ENCODE data around the gene ALMS1.
A peak's percentile ranks its signal among the peaks of the same experiment; 100 is the strongest.
"Not testable (repeated sequence)": the region's sequence is repeated elsewhere in the genome, so short reads cannot be mapped to it uniquely, and the experiment has no call there.

The ALMS1 gene

GRCh38 chr2:73630662-73631266, 245.1 kb downstream of the ALMS1 start:
- peak in 1 of 2 experiments; percentile 3 for DNase-seq

GRCh38 chr2:73636977-73637376, 251.3 kb downstream of the ALMS1 start:
- DNase-seq, result not testable (repeated sequence)

GRCh38 chr2:73638429-73638828, 252.8 kb downstream of the ALMS1 start:
- DNase-seq, result no peak

GRCh38 chr2:73640511-73640911, 254.9 kb downstream of the ALMS1 start:
- DNase-seq, result no peak

GRCh38 chr2:73640946-73641766, 255.5 kb downstream of the ALMS1 start:
- no peak for DNase-seq

- no peak for DNase-seq
Measured at GRCh38 chr2:73641767-73642062, 256.1 kb downstream of the ALMS1 start.

- no peak for DNase-seq
Measured at GRCh38 chr2:73642338-73643018, 256.8 kb downstream of the ALMS1 start, which contains the start of gene NAT8. NAT8 (minus strand) TSS chr2:73642422; CDS start chr2:73641628, 794 bp downstream.

- DNase-seq, result not testable (repeated sequence)
Measured at GRCh38 chr2:73647690-73648089, 262.1 kb downstream of the ALMS1 start.

- no peak for DNase-seq
Measured at GRCh38 chr2:73651591-73652230, 266.1 kb downstream of the ALMS1 start.

- no peak for DNase-seq
Measured at GRCh38 chr2:73652348-73652747, 266.7 kb downstream of the ALMS1 start.

GRCh38 chr2:73654175-73654574, 268.5 kb downstream of the ALMS1 start:
- no peak for DNase-seq
